ENCODE measurements around the gene SNAP25.

Gene SNAP25

GRCh38 chr20:10271494-10272219, 53.0 kb downstream of the SNAP25 start:
- TF ChIP-seq CTCF (IDR thresholded peaks at IDR 0.05; ENCODE audit: control insufficient read depth, extremely low read depth, insufficient read depth): no peak
- no peak overlapping the region for H3K4me3 ChIP-seq (ENCODE audit: low read depth, low read length)
- no peak for DNase-seq (ENCODE audit: low read depth)

GRCh38 chr20:10276878-10277580, 58.4 kb downstream of the SNAP25 start:
- TF ChIP-seq CTCF (IDR thresholded peaks at IDR 0.05; ENCODE audit: control insufficient read depth, extremely low read depth, insufficient read depth): no peak
- no peak overlapping the region for H3K4me3 ChIP-seq (ENCODE audit: low read depth, low read length)
- no peak for DNase-seq (ENCODE audit: low read depth)

GRCh38 chr20:10277616-10278015, 59.0 kb downstream of the SNAP25 start:
- no peak overlapping the region for H3K4me3 ChIP-seq (ENCODE audit: low read depth, low read length)
- DNase-seq (ENCODE audit: low read depth): no peak
- no peak for TF ChIP-seq CTCF (IDR thresholded peaks at IDR 0.05; ENCODE audit: control insufficient read depth, extremely low read depth, insufficient read depth)

- no peak for DNase-seq (ENCODE audit: low read depth)
- H3K4me3 ChIP-seq (ENCODE audit: low read depth, low read length): no peak overlapping the region
- no peak for TF ChIP-seq CTCF (IDR thresholded peaks at IDR 0.05; ENCODE audit: control insufficient read depth, extremely low read depth, insufficient read depth)
Measured at GRCh38 chr20:10278412-10278811, 59.8 kb downstream of the SNAP25 start.

GRCh38 chr20:10280018-10280908, 61.6 kb downstream of the SNAP25 start:
- DNase-seq (ENCODE audit: low read depth): no peak

GRCh38 chr20:10281911-10282310, 63.3 kb downstream of the SNAP25 start:
- no peak for DNase-seq (ENCODE audit: low read depth)
- no peak for TF ChIP-seq CTCF (IDR thresholded peaks at IDR 0.05; ENCODE audit: control insufficient read depth, extremely low read depth, insufficient read depth)
- H3K4me3 ChIP-seq (ENCODE audit: low read depth, low read length): no peak overlapping the region

More at GRCh38 chr20:10280018-10280908, 61.6 kb downstream of the SNAP25 start:
- H3K4me3 ChIP-seq (ENCODE audit: low read depth, low read length): no peak overlapping the region
- TF ChIP-seq CTCF (IDR thresholded peaks at IDR 0.05; ENCODE audit: control insufficient read depth, extremely low read depth, insufficient read depth): no peak
